Colonic mucosa (tissue), 4 donors: ENCODE measurements around the gene KCTD11. TPM values are rescaled to one million over a fixed set of nuclear protein-coding genes. Genes with fewer than 3 reads are reported as not detected.
"Not testable (repeated sequence)": the region's sequence is repeated elsewhere in the genome, so short reads cannot be mapped to it uniquely, and the experiment has no call there.

ENCODE experiments used
- DNase-seq: peaks from one replicate; pipeline ENCODE4 v3.0.0-alpha.2; 2020
- H3K27ac ChIP-seq: fragments of 200-600 bp; one replicate; pipeline ENCODE4 v1.8.0; 2021
- H3K27me3 ChIP-seq: fragments of 200-600 bp; one replicate; pipeline ENCODE4 v1.8.0; 2021
- H3K36me3 ChIP-seq: fragments of 200-600 bp; one replicate; pipeline ENCODE4 v1.8.0; 2021
- H3K4me1 ChIP-seq: fragments of 200-600 bp; one replicate; pipeline ENCODE4 v1.8.0; 2021; ENCODE audit warnings: mild to moderate bottlenecking
- H3K4me3 ChIP-seq: fragments of 200-600 bp; one replicate; pipeline ENCODE4 v1.8.0; 2021
- H3K9ac ChIP-seq, 2 donors: one replicate each; pipeline ENCODE4 v1.7.0; 2013; ENCODE audit warnings: control low read depth in 2 of 2, low read depth in 2 of 2, low read length in 2 of 2
- H3K9me3 ChIP-seq: fragments of 200-600 bp; one replicate; pipeline ENCODE4 v1.8.0; 2021
- intact Hi-C: fragments of 100-400 bp; cut with DNase I; formaldehyde crosslinking; loops from one replicate; pipeline ENCODE4 v1.14.1; 2022
- total RNA-seq, 2 donors: library from RNA; stranded (reverse); fragmentation: NEBNext Ultra II Directional in 1 of 2; extraction: Animal tissue kit (Norgen Biotek cat#: 25700) in 1 of 2; gene quantifications; one replicate each; pipeline ENCODE4 v1.2.1, GENCODE V29; 2021
- TF ChIP-seq, protein P1 (sequence below): fragments of 200-600 bp; IDR thresholded peaks from one replicate; pipeline ENCODE4 v1.8.0; 2022; ENCODE audit warnings: antibody characterized with exemption, mild to moderate bottlenecking
- donor health status: healthy.
- donor health status: DM: no; HTN: no; CAD: no.
- donor health status: DM: no; HTN: no; CAD: no.

Gene KCTD11
- total RNA-seq, 2 donors from 2014 or later: 5.6 to 12.6 TPM

DNA sequence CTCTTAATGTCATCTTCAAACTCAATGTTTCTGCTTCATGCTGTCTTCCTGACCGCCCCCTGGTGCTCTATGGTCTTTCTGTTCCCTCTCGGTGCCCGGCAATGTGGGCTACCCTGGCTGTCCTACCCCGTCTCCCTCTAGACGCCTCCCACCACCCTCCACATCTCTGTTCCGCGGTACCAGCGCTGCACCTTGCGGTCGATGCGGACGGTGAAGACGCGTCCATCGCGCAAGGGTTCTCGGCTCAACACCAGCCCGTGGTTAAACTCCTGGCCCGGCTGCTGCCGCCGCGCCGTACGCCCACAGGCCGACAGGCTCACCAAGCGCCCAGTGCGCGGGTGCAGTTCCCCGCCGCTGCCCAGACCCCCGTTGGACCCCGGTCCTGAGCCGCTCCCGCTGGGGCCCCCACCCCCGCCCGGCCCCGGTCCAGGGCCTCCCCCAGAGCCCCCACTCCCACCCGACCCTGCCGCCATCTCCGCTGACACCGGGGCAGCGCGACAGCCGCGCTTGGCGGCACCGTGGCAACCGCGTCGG is 23.1 kb upstream of the KCTD11 start, which contains the start of gene NEURL4:
NEURL4 (minus strand) TSS at position 496 of the 534 bp plus-strand sequence; CDS start at position 473, 23 bp downstream.
- DNase-seq: no peak
- H3K9ac ChIP-seq: peak within 1 kb of the TSS; percentile 93 to 96
- peaks cover 10% of the 10 kb centered on the region for H3K4me1 ChIP-seq
- peak within 1 kb of the TSS; percentile 78 for H3K27ac ChIP-seq
- intact Hi-C loops: no loop called here
- no peaks in the 10 kb centered on the region for H3K27me3 ChIP-seq
- TF ChIP-seq, protein P1, sequence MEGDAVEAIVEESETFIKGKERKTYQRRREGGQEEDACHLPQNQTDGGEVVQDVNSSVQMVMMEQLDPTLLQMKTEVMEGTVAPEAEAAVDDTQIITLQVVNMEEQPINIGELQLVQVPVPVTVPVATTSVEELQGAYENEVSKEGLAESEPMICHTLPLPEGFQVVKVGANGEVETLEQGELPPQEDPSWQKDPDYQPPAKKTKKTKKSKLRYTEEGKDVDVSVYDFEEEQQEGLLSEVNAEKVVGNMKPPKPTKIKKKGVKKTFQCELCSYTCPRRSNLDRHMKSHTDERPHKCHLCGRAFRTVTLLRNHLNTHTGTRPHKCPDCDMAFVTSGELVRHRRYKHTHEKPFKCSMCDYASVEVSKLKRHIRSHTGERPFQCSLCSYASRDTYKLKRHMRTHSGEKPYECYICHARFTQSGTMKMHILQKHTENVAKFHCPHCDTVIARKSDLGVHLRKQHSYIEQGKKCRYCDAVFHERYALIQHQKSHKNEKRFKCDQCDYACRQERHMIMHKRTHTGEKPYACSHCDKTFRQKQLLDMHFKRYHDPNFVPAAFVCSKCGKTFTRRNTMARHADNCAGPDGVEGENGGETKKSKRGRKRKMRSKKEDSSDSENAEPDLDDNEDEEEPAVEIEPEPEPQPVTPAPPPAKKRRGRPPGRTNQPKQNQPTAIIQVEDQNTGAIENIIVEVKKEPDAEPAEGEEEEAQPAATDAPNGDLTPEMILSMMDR: no peak
- H3K9me3 ChIP-seq: no peaks in the 10 kb centered on the region
- no peaks in the 10 kb centered on the region for H3K36me3 ChIP-seq
- peak within 1 kb of the TSS; percentile 94 for H3K4me3 ChIP-seq

DNA sequence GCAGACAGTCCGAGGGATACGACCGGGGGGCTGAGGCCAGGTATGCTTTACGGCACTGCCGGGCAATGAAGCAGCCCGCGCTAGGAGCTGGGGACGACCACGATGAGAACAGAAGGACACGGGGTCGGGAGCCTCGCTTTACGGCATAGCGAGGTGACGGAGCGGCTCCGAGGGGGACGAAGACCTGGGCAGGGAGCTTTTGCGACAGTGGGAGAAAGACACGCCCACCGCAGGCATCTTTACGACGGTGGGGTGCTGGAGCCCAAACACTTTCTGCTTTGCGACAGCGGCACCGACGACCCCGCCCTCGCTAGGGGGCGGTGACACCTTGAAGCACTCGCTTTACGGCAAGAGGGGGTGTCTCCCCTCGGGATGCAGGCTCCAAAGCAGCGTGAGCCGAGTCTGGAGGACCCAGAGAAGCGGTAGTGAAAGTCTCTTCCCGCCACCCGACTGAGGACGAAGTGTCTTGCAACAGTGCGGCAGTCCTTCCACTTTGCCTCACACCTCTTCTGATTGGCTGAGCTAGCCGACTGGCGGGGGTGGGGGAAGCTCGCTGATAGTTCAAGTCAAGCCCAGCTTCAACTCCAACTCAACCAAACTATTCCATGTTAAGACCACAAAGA is 22.5 kb upstream of the KCTD11 start:
- intact Hi-C loops: no loop called here

DNA sequence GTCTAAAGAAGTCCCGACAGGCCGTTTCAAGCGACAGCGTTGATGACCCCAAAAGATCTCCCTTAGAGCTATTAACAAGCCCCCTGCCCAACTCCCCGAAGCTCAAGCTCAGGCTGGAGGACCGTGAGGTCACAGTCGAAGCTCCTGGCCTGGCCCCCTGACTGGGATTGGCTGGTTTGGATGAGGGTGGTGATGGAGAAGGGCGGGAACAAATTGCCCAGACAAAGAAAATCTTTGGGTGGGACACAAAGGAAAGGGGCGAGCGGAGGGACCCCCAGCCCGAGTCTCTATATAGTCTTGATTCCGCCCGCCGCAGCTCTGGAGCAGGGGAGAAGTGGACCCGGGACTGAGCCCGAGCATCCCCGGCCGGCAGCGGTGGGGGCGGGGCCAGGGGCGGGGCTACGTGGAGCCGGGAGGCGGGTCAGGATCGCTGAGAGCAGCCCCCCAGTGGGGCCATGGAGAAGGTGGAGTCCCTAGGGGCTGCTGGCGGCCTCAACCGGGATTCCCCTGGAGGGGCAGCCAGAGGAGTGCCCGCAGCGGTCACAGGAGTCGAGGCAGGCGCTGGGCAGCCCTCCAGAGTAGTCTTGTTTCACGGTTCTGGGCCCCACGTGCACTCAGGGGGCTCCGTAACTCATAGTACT is 21.8 kb upstream of the KCTD11 start:
- peak; percentile 85 for DNase-seq
- Histone ChIP-seq H3K4me3 (peak overlapping the region; percentile 94), H3K27ac (peak overlapping the region; percentile 78), H3K27me3 (no peaks in the 10 kb centered on the region), H3K36me3 (no peaks in the 10 kb centered on the region), H3K9ac (peak overlapping the region; percentile 70 to 96), H3K4me1 (peaks cover 10% of the 10 kb centered on the region), H3K9me3 (no peaks in the 10 kb centered on the region)
- TF ChIP-seq, protein P1: no peak
- intact Hi-C loops: no loop called here

More for the DNA sequence above, 22.5 kb upstream of the KCTD11 start:
- peak overlapping the region; percentile 78 for H3K27ac ChIP-seq
- no peaks in the 10 kb centered on the region for H3K36me3 ChIP-seq
- TF ChIP-seq, protein P1: no peak
- H3K9me3 ChIP-seq: no peaks in the 10 kb centered on the region
- peak; percentile 99 for DNase-seq
- H3K9ac ChIP-seq: peak overlapping the region; percentile 93 to 96
- H3K4me1 ChIP-seq: peaks cover 10% of the 10 kb centered on the region
- no peaks in the 10 kb centered on the region for H3K27me3 ChIP-seq
- H3K4me3 ChIP-seq: peak overlapping the region; percentile 94

DNA sequence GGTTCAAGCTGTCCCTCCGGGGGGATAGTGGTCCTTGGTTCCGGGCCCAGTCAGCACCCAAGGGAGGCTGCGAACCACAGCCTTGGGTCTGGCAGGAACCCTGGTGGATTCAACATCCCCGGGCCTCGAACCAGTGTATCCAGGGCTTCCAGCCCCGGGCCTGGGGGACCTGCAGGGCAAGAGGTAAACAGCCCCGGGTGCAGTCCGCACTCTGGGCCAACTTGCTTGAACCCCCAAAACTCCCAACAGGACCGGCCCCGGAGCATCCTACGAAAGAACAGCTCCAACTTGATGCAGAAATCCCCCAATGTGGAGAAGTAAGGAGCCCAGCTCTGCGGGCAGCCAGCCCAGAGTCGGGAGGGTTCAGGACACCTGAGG is 21.3 kb upstream of the KCTD11 start:
- no peaks in the 10 kb centered on the region for H3K36me3 ChIP-seq
- H3K4me1 ChIP-seq: peaks cover 10% of the 10 kb centered on the region
- peak overlapping the region; percentile 94 for H3K4me3 ChIP-seq
- H3K9ac ChIP-seq: peak overlapping the region; percentile 26 to 70
- H3K9me3 ChIP-seq: no peaks in the 10 kb centered on the region
- intact Hi-C loops: no loop called here
- H3K27me3 ChIP-seq: no peaks in the 10 kb centered on the region
- H3K27ac ChIP-seq: no peak overlapping the region
- no peak for DNase-seq
- TF ChIP-seq, protein P1: no peak

DNA sequence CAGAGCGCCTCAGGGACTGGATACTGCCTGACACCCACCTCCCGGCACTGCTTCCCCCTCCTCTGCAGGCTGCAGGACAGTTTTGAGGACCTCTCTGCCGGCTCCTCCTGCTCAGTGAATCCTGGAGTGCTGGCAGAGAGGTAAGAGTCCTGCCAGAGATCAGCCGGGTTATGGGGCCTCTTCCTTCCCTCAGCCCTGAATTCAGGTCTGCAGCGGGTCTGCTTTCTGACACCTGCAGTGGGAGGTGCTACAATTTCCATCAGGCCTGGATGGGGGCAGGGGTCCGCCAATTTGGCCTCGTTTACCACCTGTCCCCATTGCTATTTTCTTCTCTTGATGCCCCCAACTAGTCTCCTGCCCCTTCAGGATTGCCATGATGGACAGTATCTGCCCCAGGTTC is 19.9 kb upstream of the KCTD11 start:
- H3K36me3 ChIP-seq: no peaks in the 10 kb centered on the region
- TF ChIP-seq, protein P1: no peak
- no peaks in the 10 kb centered on the region for H3K27me3 ChIP-seq
- no peak overlapping the region for H3K4me3 ChIP-seq
- no peak for DNase-seq
- H3K27ac ChIP-seq: no peak overlapping the region
- H3K4me1 ChIP-seq: peaks cover 10% of the 10 kb centered on the region
- H3K9me3 ChIP-seq: no peaks in the 10 kb centered on the region
- intact Hi-C loops: no loop called here
- no peak overlapping the region for H3K9ac ChIP-seq

DNA sequence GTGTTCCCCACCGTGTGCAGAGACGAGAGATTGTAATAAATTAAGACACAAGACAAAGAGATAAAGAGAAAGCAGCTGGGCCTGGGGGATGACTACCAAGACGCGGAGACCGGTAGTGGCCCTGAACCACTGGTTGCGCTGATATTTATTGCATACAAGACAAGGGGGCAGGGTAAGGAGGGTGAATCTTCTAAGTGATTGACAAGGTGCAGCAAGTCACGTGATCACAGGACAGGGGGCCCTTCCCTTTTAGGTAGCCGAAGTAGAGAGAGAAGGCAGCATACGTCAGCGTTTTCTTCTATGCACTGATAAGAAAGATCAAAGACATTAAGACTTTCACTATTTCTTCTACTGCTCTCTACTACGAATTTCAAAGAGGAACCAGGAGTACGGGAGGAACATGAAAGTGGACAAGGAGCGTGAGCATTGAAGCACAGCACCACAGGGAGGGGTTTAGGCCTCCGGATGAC is 19.3 kb upstream of the KCTD11 start:
- H3K4me1 ChIP-seq, H3K27me3 ChIP-seq, intact Hi-C loops, H3K4me3 ChIP-seq, H3K9me3 ChIP-seq, H3K36me3 ChIP-seq, H3K27ac ChIP-seq, H3K9ac ChIP-seq, DNase-seq: not testable (repeated sequence)
